Liver (tissue), 9 donors: ENCODE data around the gene KRTAP13-3. TPM values are rescaled to one million over a fixed set of nuclear protein-coding genes. Genes with fewer than 3 reads are reported as not detected.
A peak's percentile ranks its signal among the peaks of the same experiment; 100 is the strongest.

Experiments used
- DNase-seq: peaks from one replicate; pipeline ENCODE4 v3.0.0-alpha.2; 2017; ENCODE audit warnings: low spot score
- H3K27ac ChIP-seq, 2 donors: one replicate each; pipeline ENCODE4 v1.7.0; 2013; ENCODE audit warnings: inconsistent platforms in 2 of 2, low read length in 2 of 2, control low read depth in 1 of 2, low read depth in 1 of 2, mild to moderate bottlenecking in 1 of 2
- H3K27me3 ChIP-seq, 4 donors: one replicate each; pipeline versions ENCODE4 v1.6.1 to v1.7.0; 2013; ENCODE audit warnings: low read length in 3 of 4, inconsistent platforms in 1 of 4, mild to moderate bottlenecking in 1 of 4, moderate library complexity in 1 of 4; ENCODE audit not compliant: control insufficient read depth in 4 of 4, insufficient read depth in 4 of 4
- H3K36me3 ChIP-seq, 4 donors: one replicate each; pipeline versions ENCODE4 v1.6.1 to v1.7.0; 2013; ENCODE audit warnings: low read length in 3 of 4, mild to moderate bottlenecking in 3 of 4, low read depth in 1 of 4, moderate library complexity in 1 of 4; ENCODE audit not compliant: control insufficient read depth in 4 of 4, insufficient read depth in 3 of 4
- H3K4me1 ChIP-seq, 4 donors: one replicate each; pipeline versions ENCODE4 v1.6.1 to v1.7.0; 2013; ENCODE audit warnings: low read length in 3 of 4, mild to moderate bottlenecking in 3 of 4, moderate library complexity in 1 of 4; ENCODE audit not compliant: control insufficient read depth in 4 of 4, insufficient read depth in 4 of 4
- H3K4me3 ChIP-seq, 3 donors: one replicate each; pipeline versions ENCODE4 v1.6.1 to v1.7.0; 2013; ENCODE audit warnings: low read length in 3 of 3, control low read depth in 1 of 3, low read depth in 1 of 3, mild to moderate bottlenecking in 1 of 3
- H3K9ac ChIP-seq, 2 donors: one replicate each; pipeline ENCODE4 v1.7.0; 2013; ENCODE audit warnings: low read length in 2 of 2, mild to moderate bottlenecking in 2 of 2, moderate library complexity in 2 of 2, control low read depth in 1 of 2, low read depth in 1 of 2
- H3K9me3 ChIP-seq, 4 donors: one replicate each; pipeline versions ENCODE4 v1.6.1 to v1.7.0; 2013; ENCODE audit warnings: low read length in 3 of 4; ENCODE audit not compliant: control insufficient read depth in 4 of 4
- ATF3 ChIP-seq: IDR thresholded peaks from 2 replicates; pipeline ENCODE4 v1.6.1; 2016; ENCODE audit warnings: antibody characterized with exemption
- CTCF ChIP-seq: fragments of 150-350 bp; IDR thresholded peaks from 2 replicates; pipeline ENCODE4 v1.5.1; 2017; ENCODE audit warnings: improper control_type of control experiment, low read depth, low read length; ENCODE audit not compliant: missing input control
- EGR1 ChIP-seq, 2 donors: IDR thresholded peaks; 2 replicates each; pipeline ENCODE4 v1.6.1; 2016 to 2018; ENCODE audit warnings: antibody characterized with exemption in 2 of 2, low read depth in 2 of 2
- GABPA ChIP-seq, 2 donors: IDR thresholded peaks in 1 of 2; conservative IDR thresholded peaks in 1 of 2; 2 replicates each; pipeline ENCODE4 v1.6.1; 2016; ENCODE audit warnings: antibody characterized with exemption in 2 of 2, mild to moderate bottlenecking in 1 of 2, moderate library complexity in 1 of 2
- JUND ChIP-seq, 2 donors: IDR thresholded peaks; 2 replicates each; pipeline ENCODE4 v1.6.1; 2016; ENCODE audit warnings: antibody characterized with exemption in 2 of 2
- MAX ChIP-seq: IDR thresholded peaks from 2 replicates; pipeline ENCODE4 v1.6.1; 2016; ENCODE audit warnings: antibody characterized with exemption
- RAD21 ChIP-seq, 2 donors: IDR thresholded peaks; 2 replicates each; pipeline ENCODE4 v1.6.1; 2016; ENCODE audit warnings: antibody characterized with exemption in 2 of 2, mild to moderate bottlenecking in 2 of 2
- REST ChIP-seq: IDR thresholded peaks from 2 replicates; pipeline ENCODE4 v1.6.1; 2016; ENCODE audit warnings: antibody characterized with exemption, mild to moderate bottlenecking
- SP1 ChIP-seq: IDR thresholded peaks from 2 replicates; pipeline ENCODE4 v1.6.1; 2018; ENCODE audit warnings: antibody characterized with exemption, mild to moderate bottlenecking
- YY1 ChIP-seq: IDR thresholded peaks from 2 replicates; pipeline ENCODE4 v1.6.1; 2016; ENCODE audit warnings: antibody characterized with exemption, mild to moderate bottlenecking
- WGBS: extraction: QIAGEN DNeasy Blood & Tissue Kit; methylation state at CpG from one replicate; pipeline ENCODE4 v1.1.7; 2013; 5-methylcytosine and 5-hydroxymethylcytosine counted together
- polyA plus RNA-seq, 2 donors: library from polyadenylated mRNA; stranded (reverse) in 1 of 2; unstranded in 1 of 2; fragments of 200-250 nt in 1 of 2; fragments of >200 nt in 1 of 2; fragmentation: Nextera tagmentation in 1 of 2; extraction: Ambion mirVana in 1 of 2; gene quantifications; one replicate each; pipeline versions ENCODE4 v1.2.1 to v1.2.3, GENCODE V29; 2013 to 2015
- total RNA-seq, 2 donors: library from RNA; depleted of rRNA; stranded (reverse); fragments of >200 nt; gene quantifications; one replicate each; pipeline ENCODE4 v1.2.3, GENCODE V29; 2014
- donor health status: healthy.
- donor health status: healthy.
- donor health status: healthy.
- donor health status: healthy.
- donor health status: healthy.

KRTAP13-3 gene
- total and polyA plus RNA-seq, 4 donors: not detected

- H3K36me3 ChIP-seq: no peaks in the 10 kb centered on the region
- H3K4me3 ChIP-seq: no peak overlapping the region
- H3K9me3 ChIP-seq: no peaks in the 10 kb centered on the region
- peaks cover 0 to 2% (median 0%) of the 10 kb centered on the region in 4 donors for H3K27me3 ChIP-seq
- H3K4me1 ChIP-seq: no peaks in the 10 kb centered on the region
- H3K9ac ChIP-seq: no peak overlapping the region
- no peak overlapping the region for H3K27ac ChIP-seq
- 29% methylated on average over 14 of the region's 14 CpGs for WGBS
- no peak for TF ChIP-seq CTCF
- TF ChIP-seq RAD21 (IDR thresholded peaks at IDR 0.05): peak in 1 of 2 donors; percentile 41
- DNase-seq: no peak
Observed at GRCh38 chr21:30408782-30409494, 16.8 kb downstream of the KRTAP13-3 start.

- H3K4me1 ChIP-seq: no peaks in the 10 kb centered on the region
- no peak for DNase-seq
- H3K4me3 ChIP-seq: no peak within 1 kb of the TSS
- 74% methylated on average over 4 of the region's 4 CpGs for WGBS
- no peaks in the 10 kb centered on the region for H3K9me3 ChIP-seq
- peaks cover 0 to 2% (median 0%) of the 10 kb centered on the region in 4 donors for H3K27me3 ChIP-seq
- no peak within 1 kb of the TSS for H3K9ac ChIP-seq
- no peak within 1 kb of the TSS for H3K27ac ChIP-seq
- no peak for TF ChIP-seq EGR1 (IDR thresholded peaks at IDR 0.05; ENCODE audit: low read depth in 2 of 2)
- no peak for TF ChIP-seq GABPA (IDR thresholded peaks at IDR 0.05 in 1 of 2, conservative IDR thresholded peaks at IDR 0.05 in 1 of 2)
- TF ChIP-seq CTCF: no peak
- TF ChIP-seq REST: no peak
- no peak for TF ChIP-seq RAD21 (IDR thresholded peaks at IDR 0.05)
- TF ChIP-seq SP1: no peak
- TF ChIP-seq MAX: no peak
- TF ChIP-seq YY1: no peak
- no peak for TF ChIP-seq JUND (IDR thresholded peaks at IDR 0.05)
- TF ChIP-seq ATF3: no peak
- no peaks in the 10 kb centered on the region for H3K36me3 ChIP-seq
Observed at GRCh38 chr21:30395731-30396130, 30.0 kb downstream of the KRTAP13-3 start, which contains the start of gene KRTAP13-1. Gene KRTAP13-1, plus strand, starts transcription at chr21:30396031. Its CDS starts 56 bp downstream, at chr21:30396087.
